Activated CD4-positive, alpha-beta T cell treated with anti-CD3 and anti-CD28 coated beads, Interleukin-2, amount 50 U/mL, for 24 hours (primary cell): ENCODE data around the gene TAF11L3.
A peak's percentile ranks its signal among the peaks of the same experiment; 100 is the strongest.
"Not testable (repeated sequence)": the region's sequence is repeated elsewhere in the genome, so short reads cannot be mapped to it uniquely, and the experiment has no call there.

Experiments used
- DNase-seq, 2 donors: peaks; one replicate each; pipeline ENCODE4 v3.0.0-alpha.2; 2020; ENCODE audit warnings: low read depth in 1 of 2, low spot score in 1 of 2

Gene TAF11L3

DNA sequence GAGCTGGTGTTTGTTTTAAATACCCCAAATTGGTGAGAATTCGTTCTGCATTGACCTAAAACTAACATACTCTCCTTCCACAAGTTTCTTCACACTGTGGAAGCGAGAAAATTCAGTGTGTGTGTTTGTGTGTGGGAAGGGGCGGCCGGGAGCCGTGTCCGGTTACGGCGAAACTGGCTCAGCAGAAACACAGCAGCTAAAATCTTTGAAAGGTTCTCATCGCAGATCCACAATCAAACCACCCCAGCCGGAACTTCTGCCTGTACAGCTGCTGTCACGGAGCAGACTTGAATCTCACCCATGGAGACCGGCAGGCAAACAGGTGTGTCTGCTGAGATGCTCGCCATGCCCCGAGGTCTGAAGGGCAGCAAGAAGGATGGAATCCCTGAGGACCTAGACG lies at the start of gene TAF11L3:
Gene TAF11L3 (plus strand): TSS at position 301 of the 400 bp plus-strand sequence.
- not testable (repeated sequence) for DNase-seq

DNA sequence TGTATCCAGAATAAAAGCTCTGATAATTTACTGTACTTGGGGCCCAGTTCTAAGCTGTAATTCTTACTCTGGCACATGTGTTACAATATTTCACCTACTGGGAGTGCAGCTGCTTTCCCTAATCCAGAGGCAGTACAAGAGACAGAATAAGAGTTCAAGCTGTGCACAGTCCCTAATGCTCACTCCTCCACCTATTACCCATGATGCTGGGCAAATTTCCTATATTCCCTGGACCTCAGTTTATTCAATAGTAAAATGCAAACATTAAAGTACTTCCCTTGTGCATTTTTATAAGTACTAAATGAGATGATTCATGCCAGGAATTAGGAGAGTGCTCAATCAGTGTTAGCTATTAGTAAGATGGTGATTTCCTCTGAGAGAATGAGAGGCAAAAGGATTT lies 48.1 kb upstream of the TAF11L3 start:
- DNase-seq = no peak

DNA sequence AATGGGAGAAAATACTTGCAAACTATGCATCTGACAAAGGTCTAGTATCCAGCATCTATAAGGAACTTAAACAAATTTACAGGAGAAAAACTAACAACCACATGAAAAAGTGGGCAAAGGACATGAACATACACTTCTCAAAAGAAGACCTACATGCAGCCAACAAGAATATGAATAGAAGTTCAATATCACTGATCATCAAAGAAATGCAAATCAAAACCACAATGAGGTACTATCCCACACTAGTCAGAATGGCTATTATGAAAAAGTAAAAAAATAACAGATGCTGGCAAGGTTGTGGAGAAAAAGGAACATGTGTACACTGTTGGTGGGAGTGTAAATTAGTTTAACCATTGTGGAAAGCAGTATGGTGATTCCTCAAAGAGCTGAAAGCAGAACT lies 43.1 kb upstream of the TAF11L3 start:
- DNase-seq = not testable (repeated sequence)

DNA sequence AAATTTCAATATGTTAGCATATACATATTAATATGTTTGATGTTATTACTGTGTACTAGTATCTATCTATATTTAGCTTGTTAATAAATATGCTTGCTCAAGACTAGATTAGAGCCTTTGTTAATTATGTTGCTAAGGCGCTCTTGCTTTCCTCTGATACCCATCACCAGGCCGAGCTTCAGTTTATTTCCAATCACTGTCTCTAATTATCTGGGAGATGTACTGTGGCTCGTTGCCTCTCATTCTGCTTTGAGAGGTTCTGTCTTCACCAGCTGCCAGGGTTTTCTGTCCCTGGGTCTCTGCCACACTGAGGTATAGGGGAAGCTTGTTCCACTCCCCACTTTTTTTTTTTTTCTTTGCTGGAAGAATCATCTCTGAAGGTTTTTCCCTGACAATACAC lies 41.1 kb upstream of the TAF11L3 start:
- DNase-seq = no peak

DNA sequence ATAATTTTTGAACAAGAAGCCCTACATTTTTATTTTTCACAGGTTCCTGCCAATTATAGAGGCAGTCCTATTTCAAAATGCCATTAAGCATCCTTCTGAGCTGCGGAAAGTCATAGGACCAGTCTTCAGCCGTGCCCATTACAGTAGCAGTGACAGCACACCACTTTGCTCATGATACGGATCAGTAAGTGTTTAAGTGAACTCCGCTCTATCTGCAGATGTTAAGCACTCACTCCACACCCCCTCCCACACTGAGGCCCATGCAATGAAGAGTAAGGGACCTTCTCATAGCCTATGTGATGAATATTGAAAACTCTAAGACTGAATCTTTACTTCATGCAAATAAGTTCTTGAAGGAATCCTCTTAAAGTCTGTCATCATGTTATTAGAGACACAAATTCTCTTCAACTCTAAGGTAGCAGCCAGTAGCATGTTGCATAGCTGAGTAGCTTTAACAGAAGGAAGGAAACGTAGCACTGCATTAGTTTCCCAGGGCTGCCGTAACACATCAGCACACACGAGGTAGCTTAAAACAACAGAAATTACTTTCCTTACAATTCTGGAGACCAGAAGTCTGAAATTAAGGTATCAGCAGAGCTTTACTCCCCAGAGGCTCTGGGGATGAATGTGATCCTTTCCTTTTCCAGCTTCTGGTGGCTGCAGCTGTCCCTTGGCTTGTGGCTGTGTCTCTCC lies 40.4 kb upstream of the TAF11L3 start:
- no peak for DNase-seq

DNA sequence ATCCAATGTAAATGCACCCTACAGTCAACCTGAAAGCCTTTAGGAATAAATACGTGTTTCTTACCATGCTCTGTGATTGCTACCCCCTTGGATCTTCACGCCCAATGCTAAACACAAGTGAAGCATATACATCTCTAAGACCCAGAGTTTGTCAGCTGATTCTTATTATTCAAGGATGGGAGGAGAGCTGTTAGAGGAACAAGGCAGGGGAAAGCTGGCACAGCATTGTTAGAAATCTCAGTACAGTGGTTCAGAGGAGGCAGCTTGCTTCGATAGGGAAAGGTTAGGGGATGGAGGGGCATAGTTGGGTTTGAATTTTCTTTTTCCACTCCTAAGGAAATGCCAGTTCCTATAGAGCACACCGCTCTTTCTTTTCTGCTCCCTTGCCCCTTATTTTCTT lies 36.8 kb upstream of the TAF11L3 start:
- no peak for DNase-seq

DNA sequence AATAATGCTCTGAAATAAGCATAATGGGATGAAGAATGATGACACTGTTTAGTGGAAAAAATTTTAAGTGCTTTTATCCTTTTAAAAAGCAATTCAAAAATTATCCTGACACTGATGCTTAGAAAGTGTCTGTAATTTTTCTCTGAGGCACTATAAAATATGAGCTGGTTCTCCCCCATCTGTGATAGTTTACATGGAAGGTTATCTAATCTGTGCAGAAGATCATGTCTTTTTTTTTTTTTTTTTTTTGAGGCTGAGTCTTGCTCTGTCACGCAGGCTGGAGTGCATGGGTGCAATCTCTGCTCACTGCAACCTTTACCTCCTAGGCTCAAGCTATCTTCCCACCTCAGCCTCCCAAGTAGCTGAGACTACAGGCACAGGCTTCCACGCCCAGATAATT lies 35.4 kb upstream of the TAF11L3 start:
- DNase-seq = no peak

DNA sequence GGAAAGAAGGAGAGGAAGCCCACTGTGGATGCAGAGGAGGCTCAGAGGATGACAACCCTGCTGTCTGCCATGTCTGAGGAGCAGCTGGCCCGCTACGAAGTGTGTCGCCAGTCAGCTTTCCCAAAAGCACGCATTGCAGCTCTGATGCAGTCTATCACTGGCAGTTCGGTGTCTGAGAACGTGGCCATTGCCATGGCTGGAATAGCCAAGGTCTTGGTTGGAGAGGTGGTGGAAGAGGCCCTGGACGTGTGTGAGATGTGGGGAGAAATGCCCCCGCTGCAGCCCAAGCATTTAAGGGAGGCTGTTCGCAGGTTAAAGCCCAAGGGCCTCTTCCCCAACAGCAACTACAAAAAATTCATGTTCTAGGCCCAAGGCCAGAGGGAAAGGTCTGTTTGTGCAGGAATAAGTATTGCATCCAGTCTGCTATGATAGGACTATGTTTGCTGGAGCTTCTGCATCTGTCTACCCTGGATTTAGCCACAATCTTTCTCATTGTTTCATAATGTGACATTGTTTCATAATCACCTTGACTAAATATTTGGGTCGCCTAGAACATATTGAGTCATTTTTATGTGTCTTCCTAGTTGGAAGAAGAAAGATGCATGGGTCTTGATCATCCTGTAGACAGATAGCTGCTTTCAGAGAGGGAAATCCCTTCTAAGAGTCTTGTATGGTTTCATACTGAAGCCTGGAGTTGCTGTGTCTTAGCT lies 31.5 kb upstream of the TAF11L3 start:
- DNase-seq = not testable (repeated sequence)

DNA sequence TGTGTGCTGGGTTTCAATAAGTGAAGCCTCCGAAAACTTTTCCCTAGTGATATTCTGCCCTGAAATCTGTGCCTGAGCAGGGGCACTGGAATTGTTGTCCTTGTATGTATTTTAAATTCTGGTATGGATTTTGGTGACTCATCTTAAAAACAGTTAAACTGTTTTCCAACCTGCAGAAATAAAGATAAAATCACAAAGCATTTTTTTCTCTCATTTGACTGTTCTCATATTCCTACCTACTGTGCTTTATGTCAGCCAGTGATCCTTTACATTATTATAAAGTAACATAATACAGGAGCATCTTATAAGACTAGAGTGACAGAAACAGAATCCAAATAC lies 31.0 kb upstream of the TAF11L3 start:
- DNase-seq = no peak

DNA sequence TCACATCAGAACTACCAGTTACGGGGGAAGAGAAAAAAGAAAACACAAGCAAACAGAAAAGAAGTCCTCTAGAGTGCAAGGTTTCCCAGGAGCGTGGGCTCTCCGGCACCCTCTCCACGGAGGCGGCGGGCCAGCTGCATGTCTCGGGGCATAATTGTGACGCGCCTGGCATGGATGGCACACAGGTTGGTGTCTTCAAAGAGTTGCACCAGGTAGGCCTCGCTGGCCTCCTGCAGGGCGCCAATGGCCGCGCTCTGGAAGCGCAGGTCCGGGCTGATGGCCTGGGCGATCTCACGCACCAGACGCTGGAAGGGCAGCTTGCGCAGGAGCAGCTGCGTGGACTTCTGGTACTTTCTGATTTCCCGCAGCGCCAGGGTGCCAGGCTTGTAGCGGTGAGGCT lies 26.9 kb upstream of the TAF11L3 start:
- DNase-seq = not testable (repeated sequence)

DNA sequence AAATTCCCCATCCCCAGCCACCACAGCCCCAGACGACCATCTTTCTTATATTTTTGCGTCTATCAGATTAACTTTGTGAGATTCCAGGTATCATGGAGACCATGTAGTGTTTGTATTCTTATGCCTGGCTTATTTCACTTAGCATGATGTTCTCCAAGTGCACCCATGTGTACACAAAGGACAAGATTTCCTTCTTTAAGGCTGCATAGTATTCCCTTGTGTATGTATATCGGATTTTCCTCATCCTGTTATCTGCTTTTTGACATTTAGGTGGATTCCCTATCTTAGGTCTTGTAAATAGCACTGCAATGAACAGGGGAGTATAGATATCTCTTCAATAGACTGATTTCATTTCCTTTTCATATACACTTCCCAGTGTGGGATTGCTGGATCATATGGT lies 25.4 kb upstream of the TAF11L3 start:
- no peak for DNase-seq

DNA sequence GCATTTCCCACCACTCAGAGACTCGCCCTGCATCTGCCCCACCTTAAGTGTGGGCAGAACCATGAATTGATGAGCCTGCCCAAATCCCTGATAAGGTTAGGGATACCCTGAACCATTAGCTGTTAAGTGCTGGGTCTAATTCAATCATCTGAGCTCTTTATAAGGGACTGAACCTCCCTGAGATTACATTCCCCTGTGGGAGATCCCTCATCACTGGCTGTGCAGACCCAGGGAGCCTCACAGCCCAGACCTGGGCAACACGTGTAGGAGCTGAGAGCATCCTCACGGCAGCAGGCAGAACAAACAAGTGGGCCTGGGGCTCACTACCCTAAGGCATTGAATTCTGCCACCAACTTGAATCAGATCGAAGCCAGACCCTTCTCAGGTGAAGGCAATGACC lies 20.7 kb upstream of the TAF11L3 start:
- no peak for DNase-seq

DNA sequence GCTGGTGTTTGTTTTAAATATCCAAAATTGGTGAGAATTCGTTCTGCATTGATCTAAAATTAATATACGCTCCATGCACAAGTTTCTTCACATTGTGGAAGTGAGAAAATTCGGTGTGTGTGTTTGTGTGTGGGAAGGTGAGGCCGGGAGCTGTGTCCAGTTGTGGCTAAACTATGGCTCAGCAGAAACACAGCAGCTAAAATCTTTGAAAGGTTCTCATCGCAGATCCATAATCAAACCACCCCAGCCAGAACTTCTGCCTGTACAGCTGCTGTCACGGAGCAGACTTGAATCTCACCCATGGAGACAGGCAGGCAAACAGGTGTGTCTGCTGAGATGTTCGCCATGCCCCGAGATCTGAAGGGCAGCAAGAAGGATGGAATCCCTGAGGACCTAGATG lies 20.2 kb upstream of the TAF11L3 start, which contains the start of gene TAF11L2:
Gene TAF11L2 (plus strand): TSS at position 301 of the 400 bp plus-strand sequence.
- DNase-seq = not testable (repeated sequence)

DNA sequence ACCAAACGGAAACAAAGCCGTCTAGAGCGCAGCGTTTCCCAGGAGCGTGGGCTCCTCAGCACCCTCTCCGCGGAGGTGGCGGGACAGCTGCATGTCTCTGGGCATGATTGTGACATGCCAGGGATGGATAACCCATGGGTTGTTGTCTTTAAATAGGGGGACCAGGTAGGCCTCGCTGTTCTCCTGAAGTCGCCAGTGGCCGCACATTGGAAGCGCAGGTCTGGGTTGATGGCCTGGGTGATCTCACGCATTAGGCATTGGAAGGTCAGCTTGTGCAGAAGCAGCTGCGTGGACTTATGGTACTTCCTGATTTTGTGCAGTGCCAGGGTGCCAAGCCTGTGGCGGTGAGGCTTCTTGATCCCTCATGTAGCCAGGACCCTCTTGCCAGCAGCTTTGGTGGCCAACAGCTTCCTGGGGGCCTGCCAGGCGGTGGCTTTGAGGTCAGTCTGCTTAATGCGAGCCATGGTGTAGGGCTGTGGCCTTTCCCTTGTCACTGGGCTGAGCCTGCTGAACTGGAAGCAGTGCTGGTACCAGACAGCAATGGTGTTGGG lies 6.3 kb upstream of the TAF11L3 start:
- no peak for DNase-seq

DNA sequence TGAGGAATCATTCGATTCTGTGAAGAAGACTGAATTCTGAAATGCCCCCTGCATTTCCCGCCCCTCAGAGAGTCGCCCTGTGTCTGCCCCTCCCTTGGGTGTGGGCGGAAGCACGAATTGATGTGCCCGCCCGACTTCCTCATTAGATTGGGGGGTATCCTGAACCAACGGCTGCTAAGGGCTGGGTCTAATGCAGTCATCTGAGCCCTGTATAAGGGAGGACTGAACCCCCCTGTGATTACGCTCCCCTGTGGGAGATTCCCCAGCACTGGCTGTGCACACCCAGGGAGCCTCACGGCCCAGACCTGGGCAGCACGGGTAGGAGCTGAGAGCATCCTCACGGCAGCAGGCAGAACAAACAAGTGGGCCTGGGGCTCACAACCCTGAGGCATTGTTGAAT lies 641 bp upstream of the TAF11L3 start:
- peak in 1 of 2 donors; percentile 13 for DNase-seq

DNA sequence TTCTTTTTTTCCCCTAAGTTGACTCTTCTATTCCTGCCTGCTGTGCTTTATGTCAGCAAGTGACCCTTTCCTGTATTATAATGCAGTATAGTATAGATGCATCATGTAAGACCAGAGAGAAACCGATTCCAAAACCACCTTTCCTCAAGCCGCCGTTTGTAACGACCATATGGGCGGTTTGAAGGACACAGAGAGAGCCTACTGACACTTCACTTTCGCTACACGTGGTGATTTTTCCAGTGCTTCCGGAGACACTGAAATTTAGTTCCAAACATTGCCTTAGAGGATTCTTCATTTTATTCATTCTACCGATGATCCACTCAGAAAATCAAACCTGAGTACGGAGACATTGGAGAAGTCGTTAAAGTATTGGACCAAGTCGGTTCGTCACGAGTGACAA lies 1.3 kb downstream of the TAF11L3 start:
- not testable (repeated sequence) for DNase-seq

DNA sequence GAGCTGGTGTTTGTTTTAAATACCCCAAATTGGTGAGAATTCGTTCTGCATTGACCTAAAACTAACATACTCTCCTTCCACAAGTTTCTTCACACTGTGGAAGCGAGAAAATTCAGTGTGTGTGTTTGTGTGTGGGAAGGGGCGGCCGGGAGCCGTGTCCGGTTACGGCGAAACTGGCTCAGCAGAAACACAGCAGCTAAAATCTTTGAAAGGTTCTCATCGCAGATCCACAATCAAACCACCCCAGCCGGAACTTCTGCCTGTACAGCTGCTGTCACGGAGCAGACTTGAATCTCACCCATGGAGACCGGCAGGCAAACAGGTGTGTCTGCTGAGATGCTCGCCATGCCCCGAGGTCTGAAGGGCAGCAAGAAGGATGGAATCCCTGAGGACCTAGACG lies 3.3 kb downstream of the TAF11L3 start, which contains the start of gene TAF11L4:
Gene TAF11L4 (plus strand): TSS at position 301 of the 400 bp plus-strand sequence.
- DNase-seq = not testable (repeated sequence)

DNA sequence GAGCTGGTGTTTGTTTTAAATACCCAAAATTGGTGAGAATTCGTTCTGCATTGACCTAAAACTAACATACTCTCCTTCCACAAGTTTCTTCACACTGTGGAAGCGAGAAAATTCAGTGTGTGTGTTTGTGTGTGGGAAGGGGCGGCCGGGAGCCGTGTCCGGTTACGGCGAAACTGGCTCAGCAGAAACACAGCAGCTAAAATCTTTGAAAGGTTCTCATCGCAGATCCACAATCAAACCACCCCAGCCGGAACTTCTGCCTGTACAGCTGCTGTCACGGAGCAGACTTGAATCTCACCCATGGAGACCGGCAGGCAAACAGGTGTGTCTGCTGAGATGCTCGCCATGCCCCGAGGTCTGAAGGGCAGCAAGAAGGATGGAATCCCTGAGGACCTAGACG lies 6.8 kb downstream of the TAF11L3 start, which contains the start of gene TAF11L5:
Gene TAF11L5 (plus strand): TSS at position 301 of the 400 bp plus-strand sequence.
- not testable (repeated sequence) for DNase-seq

DNA sequence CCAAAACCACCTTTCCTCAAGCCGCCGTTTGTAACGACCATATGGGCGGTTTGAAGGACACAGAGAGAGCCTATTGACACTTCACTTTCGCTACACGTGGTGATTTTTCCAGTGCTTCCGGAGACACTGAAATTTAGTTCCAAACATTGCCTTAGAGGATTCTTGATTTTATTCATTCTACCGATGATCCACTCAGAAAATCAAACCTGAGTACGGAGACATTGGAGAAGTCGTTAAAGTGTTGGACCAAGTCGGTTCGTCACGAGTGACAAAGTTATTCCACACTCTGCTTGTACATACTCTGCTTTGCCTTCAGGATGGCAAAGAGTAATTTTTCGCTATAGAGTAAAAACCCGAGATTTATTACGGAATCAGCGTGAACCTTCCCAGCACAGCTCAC lies 8.3 kb downstream of the TAF11L3 start:
- peak in 1 of 2 donors; percentile 14 for DNase-seq

DNA sequence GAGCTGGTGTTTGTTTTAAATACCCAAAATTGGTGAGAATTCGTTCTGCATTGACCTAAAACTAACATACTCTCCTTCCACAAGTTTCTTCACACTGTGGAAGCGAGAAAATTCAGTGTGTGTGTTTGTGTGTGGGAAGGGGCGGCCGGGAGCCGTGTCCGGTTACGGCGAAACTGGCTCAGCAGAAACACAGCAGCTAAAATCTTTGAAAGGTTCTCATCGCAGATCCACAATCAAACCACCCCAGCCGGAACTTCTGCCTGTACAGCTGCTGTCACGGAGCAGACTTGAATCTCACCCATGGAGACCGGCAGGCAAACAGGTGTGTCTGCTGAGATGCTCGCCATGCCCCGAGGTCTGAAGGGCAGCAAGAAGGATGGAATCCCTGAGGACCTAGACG lies 10.2 kb downstream of the TAF11L3 start, which contains the start of gene TAF11L6:
Gene TAF11L6 (plus strand): TSS at position 301 of the 400 bp plus-strand sequence.
- not testable (repeated sequence) for DNase-seq
